RWPE1 (cell line): ENCODE data around the gene DUSP18.
A peak's percentile ranks its signal among the peaks of the same experiment; 100 is the strongest.

Experiments
- CTCF ChIA-PET: fragments of 350-600 bp; sonication (Branson Sonifier 250); formaldehyde crosslinking; extraction: SDS; loops from one replicate; lab custom pipeline; 2021; lab: Yijun Ruan, JAX
- POLR2A ChIA-PET: fragments of 400-600 bp; formaldehyde crosslinking; extraction: SDS; loops from one replicate; lab custom pipeline; 2020; ENCODE audit warnings: antibody characterized with exemption; ENCODE audit not compliant: low non-redundant PET; lab: Yijun Ruan, JAX
- DNase-seq: peaks from one replicate; pipeline ENCODE4 v3.0.0; 2012; ENCODE audit warnings: low spot score
- H3K27ac ChIP-seq: fragments of 450-650 bp; 2 replicates; pipeline ENCODE4 v1.5.1; 2017
- CTCF ChIP-seq: fragments of 450-650 bp; conservative IDR thresholded peaks from 2 replicates; pipeline ENCODE4 v1.5.1; 2017; ENCODE audit warnings: low read depth, mild to moderate bottlenecking

DUSP18 gene

GRCh38 chr22:30702856-30703255 is 35.2 kb upstream of the DUSP18 start:
- DNase-seq: no peak
- POLR2A ChIA-PET: no interaction called here
- H3K27ac ChIP-seq: no peak overlapping the region
- CTCF ChIA-PET: no interaction called here
- TF ChIP-seq CTCF: no peak

DNA sequence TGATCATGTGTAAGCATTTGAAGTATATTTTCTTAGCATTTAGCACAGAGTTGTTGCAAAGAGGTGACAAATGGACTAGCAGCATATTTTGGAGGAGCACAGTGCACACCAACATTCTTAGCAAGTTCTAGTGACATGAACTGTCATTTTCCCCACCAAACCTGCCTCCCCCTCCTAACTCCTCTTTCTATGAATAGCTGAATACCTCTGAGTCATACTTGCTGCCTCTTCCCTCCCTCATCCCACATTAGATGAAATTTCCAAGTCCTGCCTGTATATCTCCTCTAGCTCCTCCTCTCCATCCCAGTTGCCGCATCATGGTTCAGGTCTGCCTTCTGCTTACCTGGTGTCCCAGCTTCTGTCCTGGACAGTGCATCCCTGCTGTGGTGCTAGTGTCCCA is 34.2 kb upstream of the DUSP18 start:
- CTCF ChIA-PET: no interaction called here
- POLR2A ChIA-PET: no interaction called here
- peak; percentile 15 for DNase-seq
- TF ChIP-seq CTCF: no peak
- H3K27ac ChIP-seq: no peak overlapping the region

- no peak for TF ChIP-seq CTCF
- no peak overlapping the region for H3K27ac ChIP-seq
- CTCF ChIA-PET: no interaction called here
- no peak for DNase-seq
- POLR2A ChIA-PET: no interaction called here
Measured at GRCh38 chr22:30697975-30698374, 30.3 kb upstream of the DUSP18 start.

- peak overlapping the region; percentile 17 for H3K27ac ChIP-seq
- ChIA-PET CTCF (no interaction called here), POLR2A (no interaction called here)
- no peak for DNase-seq
- no peak for TF ChIP-seq CTCF
Measured at GRCh38 chr22:30695871-30696655, 28.4 kb upstream of the DUSP18 start.

DNA sequence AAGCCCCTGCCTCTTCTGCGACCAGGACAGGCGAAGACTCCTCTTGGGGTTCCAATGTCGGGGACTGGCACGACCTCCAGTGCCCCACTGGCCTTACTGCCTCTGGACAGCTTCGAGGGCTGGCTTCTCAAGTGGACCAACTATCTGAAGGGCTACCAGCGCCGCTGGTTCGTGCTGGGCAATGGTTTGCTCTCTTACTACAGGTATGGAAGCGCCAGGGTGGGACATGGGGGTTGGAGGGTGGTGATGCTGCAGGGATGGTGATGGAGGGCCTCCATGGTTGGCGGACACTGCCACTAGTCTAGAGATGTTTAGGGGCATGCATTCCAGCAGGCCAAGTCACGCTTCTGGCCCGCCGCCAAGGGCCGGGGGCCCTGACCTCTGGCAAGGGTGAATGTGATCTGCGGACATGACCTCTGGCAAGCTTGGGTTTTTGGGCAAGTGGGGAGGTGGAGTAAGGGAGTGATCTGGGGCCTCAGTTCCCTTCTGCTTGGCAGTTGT is 27.7 kb upstream of the DUSP18 start:
- CTCF ChIA-PET: no interaction called here
- no peak for DNase-seq
- H3K27ac ChIP-seq: no peak overlapping the region; the same call in 1 of the 2 replicates
- POLR2A ChIA-PET: no interaction called here
- no peak for TF ChIP-seq CTCF

GRCh38 chr22:30694640-30695350 is 27.1 kb upstream of the DUSP18 start, which contains the start of gene OSBP2:
Gene OSBP2, plus strand, starts transcription at chr22:30694874. Its CDS starts 36 bp downstream, at chr22:30694910.
- no peak for TF ChIP-seq CTCF
- H3K27ac ChIP-seq: peak within 1 kb of the TSS; percentile 43; the same call in 1 of the 2 replicates
- POLR2A ChIA-PET: no interaction called here
- peak; percentile 13 for DNase-seq
- CTCF ChIA-PET: interaction anchor here (0.6 to 0.8 kb wide), 2 partner anchors 50 to 121 kb away, joined by 3 to 5 read pairs; no protein-coding TSS in a partner anchor
